AG04450 (cell line): ENCODE results near the gene HNRNPA3. TPM values are rescaled to one million over a fixed set of nuclear protein-coding genes. Genes with fewer than 3 reads are reported as not detected.
A peak's percentile ranks its signal among the peaks of the same experiment; 100 is the strongest.

Experiments
- CTCF ChIA-PET: fragments of 300-600, 350-600 bp; formaldehyde crosslinking; extraction: SDS; loops from one replicate; lab custom pipeline; 2022; ENCODE audit warnings: antibody characterized with exemption, inconsistent platforms; lab: Charles Lee
- POLR2A ChIA-PET: fragments of 350-600 bp; formaldehyde crosslinking; extraction: SDS; loops from one replicate; lab custom pipeline; 2021; ENCODE audit warnings: antibody characterized with exemption, inconsistent platforms; lab: Yijun Ruan, JAX
- DNase-seq: peaks from one replicate; pipeline ENCODE4 v3.0.0-alpha.2; 2011; ENCODE audit warnings: low read depth, low spot score
- H3K27ac ChIP-seq: one replicate; pipeline ENCODE4 v1.5.1; 2012; ENCODE audit warnings: low read depth, low read length, control low read depth
- H3K27me3 ChIP-seq: one replicate; pipeline ENCODE4 v1.6.0; 2012; ENCODE audit warnings: low read length; ENCODE audit not compliant: control insufficient read depth, insufficient read depth
- H3K4me3 ChIP-seq: 2 replicates; pipeline ENCODE4 v1.5.1; 2011; ENCODE audit warnings: mild to moderate bottlenecking, low read depth, low read length, control low read depth
- H3K9me3 ChIP-seq: 2 replicates; pipeline ENCODE4 v1.5.1; 2012; ENCODE audit warnings: low read length; ENCODE audit not compliant: control insufficient read depth, insufficient read depth
- polyA minus RNA-seq: library from RNA; depleted of rRNA, polyadenylated mRNA; stranded (reverse); fragments of >200 nt; gene quantifications from 2 replicates; pipeline ENCODE4 v1.2.3, GENCODE V29; 2011; rRNA and poly(A)+ RNA removed
- polyA plus RNA-seq: library from polyadenylated mRNA; depleted of rRNA; stranded (reverse); fragments of >200 nt; gene quantifications from 2 replicates; pipeline ENCODE4 v1.2.3, GENCODE V29; 2011; rRNA removed
- TF ChIP-seq, protein P1 (sequence below): IDR thresholded peaks from 2 replicates; pipeline ENCODE4 v1.5.1; 2011; ENCODE audit warnings: low read depth, low read length, control low read depth, inconsistent platforms

HNRNPA3 gene
- polyA plus RNA-seq (143 and 177 TPM in 2 replicates), polyA minus RNA-seq (30.4 and 57.9 TPM in 2 replicates)

DNA sequence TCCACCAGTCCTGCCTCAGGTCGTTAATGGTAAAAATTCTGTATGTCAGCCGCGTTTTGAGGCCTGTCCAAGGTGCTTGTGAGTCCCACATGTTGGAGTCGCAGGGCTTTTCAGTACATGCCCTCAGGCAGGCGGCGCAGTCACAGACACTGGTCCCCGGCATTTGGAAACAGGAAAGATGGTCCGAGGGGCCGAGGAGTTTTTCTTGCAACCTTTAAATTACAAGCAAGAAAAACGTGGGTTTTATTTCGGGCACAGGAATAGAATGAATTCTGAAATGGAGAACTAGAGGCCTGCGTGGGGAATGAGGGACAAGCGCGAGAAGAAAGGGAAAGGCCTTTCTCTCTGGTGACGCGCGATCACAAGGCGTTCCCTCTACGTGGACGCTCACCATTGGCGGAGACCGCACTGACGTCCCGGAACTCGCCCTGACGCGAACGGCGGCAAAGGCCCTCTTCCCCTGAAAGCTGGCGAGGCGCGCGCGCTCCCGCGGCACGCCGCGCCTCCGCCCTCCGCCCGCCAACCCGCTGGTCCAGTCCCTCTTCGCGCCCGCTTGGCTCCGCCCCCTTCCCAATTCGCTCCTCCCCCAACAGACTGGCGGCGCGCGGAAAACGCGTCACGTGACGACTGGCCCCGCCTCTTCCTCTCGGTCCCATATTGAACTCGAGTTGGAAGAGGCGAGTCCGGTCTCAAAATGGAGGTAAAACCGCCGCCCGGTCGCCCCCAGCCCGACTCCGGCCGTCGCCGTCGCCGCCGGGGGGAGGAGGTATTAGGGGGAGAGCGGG lies at the start of gene HNRNPA3:
Gene HNRNPA3 (plus strand): TSS at position 689 of the 785 bp plus-strand sequence. CDS start 6 bp downstream, at position 695.
- peak; percentile 97 for DNase-seq
- ChIA-PET POLR2A (interaction anchor here (0.6 to 1.7 kb wide), 9 partner anchors 9 to 53 kb away, joined by 3 to 11 read pairs (median 5); partner anchors contain the start of gene NFE2L2), CTCF (interaction anchor here (0.8 to 1.3 kb wide), 5 partner anchors 28 to 121 kb away, joined by 3 to 7 read pairs (median 3); no protein-coding TSS in a partner anchor)
- H3K9me3 ChIP-seq: no peaks in the 10 kb centered on the region
- peak within 1 kb of the TSS; percentile 80 for H3K4me3 ChIP-seq
- TF ChIP-seq, protein P1, sequence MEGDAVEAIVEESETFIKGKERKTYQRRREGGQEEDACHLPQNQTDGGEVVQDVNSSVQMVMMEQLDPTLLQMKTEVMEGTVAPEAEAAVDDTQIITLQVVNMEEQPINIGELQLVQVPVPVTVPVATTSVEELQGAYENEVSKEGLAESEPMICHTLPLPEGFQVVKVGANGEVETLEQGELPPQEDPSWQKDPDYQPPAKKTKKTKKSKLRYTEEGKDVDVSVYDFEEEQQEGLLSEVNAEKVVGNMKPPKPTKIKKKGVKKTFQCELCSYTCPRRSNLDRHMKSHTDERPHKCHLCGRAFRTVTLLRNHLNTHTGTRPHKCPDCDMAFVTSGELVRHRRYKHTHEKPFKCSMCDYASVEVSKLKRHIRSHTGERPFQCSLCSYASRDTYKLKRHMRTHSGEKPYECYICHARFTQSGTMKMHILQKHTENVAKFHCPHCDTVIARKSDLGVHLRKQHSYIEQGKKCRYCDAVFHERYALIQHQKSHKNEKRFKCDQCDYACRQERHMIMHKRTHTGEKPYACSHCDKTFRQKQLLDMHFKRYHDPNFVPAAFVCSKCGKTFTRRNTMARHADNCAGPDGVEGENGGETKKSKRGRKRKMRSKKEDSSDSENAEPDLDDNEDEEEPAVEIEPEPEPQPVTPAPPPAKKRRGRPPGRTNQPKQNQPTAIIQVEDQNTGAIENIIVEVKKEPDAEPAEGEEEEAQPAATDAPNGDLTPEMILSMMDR: peak; percentile 26
- H3K27ac ChIP-seq: peak within 1 kb of the TSS; percentile 100
- no peaks in the 10 kb centered on the region for H3K27me3 ChIP-seq

DNA sequence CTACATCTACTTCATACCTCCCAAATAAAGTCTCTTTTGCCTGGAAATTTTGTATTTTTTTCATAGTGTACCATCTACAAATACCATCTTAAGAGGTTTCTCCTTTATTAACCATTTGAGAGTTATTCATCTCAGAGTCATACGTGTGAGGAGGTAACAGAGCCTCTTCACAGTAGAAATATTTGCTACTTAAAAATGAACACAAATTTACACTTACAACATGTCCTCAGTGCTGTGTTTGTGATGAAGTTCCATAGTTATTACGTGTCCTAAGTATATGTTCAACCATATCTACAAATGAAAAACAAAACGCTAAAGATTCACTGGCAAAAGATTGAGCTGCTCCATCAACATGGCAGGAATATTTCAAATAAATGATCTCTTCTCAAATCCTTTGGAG lies 48.5 kb upstream of the HNRNPA3 start:
- no peak for DNase-seq
- H3K4me3 ChIP-seq: peak overlapping the region; percentile 23
- no peaks in the 10 kb centered on the region for H3K27me3 ChIP-seq
- no peak overlapping the region for H3K27ac ChIP-seq
- CTCF ChIA-PET: interaction anchor here (0.7 to 7.5 kb wide), 53 partner anchors 8 to 1037 kb away, joined by 3 to 178 read pairs (median 8); partner anchors contain the start of genes AGPS and NFE2L2
- TF ChIP-seq, protein P1: no peak
- POLR2A ChIA-PET: interaction anchor here (0.6 to 2.5 kb wide), 7 partner anchors 48 to 766 kb away, joined by 3 to 25 read pairs (median 4); partner anchors contain the start of genes HNRNPA3 and NFE2L2
- no peaks in the 10 kb centered on the region; the same call in 1 of the 2 replicates for H3K9me3 ChIP-seq

DNA sequence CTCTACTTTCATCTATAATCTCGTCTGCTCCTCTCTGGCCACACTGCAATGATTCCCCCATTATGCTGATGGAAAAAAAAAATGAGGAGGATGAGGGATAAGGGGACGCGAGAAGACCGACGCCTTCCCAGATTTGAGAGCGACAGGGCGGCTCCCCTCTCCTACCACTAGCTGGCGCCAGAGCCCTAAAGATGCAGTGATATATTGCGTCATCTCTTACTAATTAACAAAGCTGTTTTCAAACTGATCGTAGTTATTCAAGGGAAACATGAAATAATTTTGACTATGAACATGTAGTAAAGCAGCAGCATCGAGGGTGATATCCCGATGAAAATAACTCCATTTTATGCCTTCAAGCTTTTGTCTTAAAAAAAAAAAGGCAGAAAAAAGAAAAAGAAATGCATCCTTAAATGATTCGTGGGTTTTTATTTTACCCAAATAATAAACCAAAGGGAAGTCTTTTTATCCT lies 48.0 kb upstream of the HNRNPA3 start:
- ChIA-PET CTCF (interaction anchor here (0.5 to 7.5 kb wide), 81 partner anchors 9 to 1052 kb away, joined by 3 to 178 read pairs (median 5); partner anchors contain the start of genes AGPS, MTX2 and NFE2L2), POLR2A (interaction anchor here (0.5 to 2.5 kb wide), 11 partner anchors 10 to 766 kb away, joined by 3 to 25 read pairs (median 4); partner anchors contain the start of genes HNRNPA3 and NFE2L2)
- no peaks in the 10 kb centered on the region; the same call in 1 of the 2 replicates for H3K9me3 ChIP-seq
- no peak for DNase-seq
- no peaks in the 10 kb centered on the region for H3K27me3 ChIP-seq
- TF ChIP-seq, protein P1: peak; percentile 100
- peak overlapping the region; percentile 42 for H3K4me3 ChIP-seq
- no peak overlapping the region for H3K27ac ChIP-seq

DNA sequence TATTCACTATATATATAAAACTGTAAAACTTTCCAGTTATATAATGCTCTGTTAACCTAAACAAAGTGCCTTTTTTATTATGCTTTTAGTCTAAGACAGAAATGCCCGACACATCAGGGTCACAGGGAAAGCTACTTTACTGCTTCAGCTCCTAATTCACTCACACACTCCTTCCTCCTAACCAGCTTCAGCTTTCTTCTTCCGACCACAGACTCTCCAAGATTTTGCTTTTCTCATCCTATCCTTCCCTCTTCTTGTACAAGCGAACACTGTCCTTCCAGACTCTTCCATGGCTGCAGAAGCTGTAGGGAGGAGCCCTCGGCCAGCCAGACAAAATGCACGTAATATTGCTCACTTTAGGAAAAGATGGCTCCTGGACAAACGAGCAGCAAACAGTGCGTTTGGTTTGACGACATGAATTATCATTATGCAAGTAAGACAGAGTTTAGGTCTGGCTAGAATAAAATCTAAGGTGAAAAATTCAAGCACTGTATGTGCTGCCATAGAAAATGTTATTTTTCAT lies 47.5 kb upstream of the HNRNPA3 start:
- ChIA-PET CTCF (interaction anchor here (0.5 to 7.5 kb wide), 81 partner anchors 9 to 1052 kb away, joined by 3 to 178 read pairs (median 5); partner anchors contain the start of genes AGPS, MTX2 and NFE2L2), POLR2A (interaction anchor here (0.5 to 2.5 kb wide), 10 partner anchors 10 to 251 kb away, joined by 3 to 25 read pairs (median 4); partner anchors contain the start of genes HNRNPA3 and NFE2L2)
- no peaks in the 10 kb centered on the region for H3K27me3 ChIP-seq
- TF ChIP-seq, protein P1: no peak
- peak overlapping the region; percentile 59 for H3K27ac ChIP-seq
- peak overlapping the region; percentile 42 for H3K4me3 ChIP-seq
- DNase-seq: no peak
- H3K9me3 ChIP-seq: no peaks in the 10 kb centered on the region; the same call in 1 of the 2 replicates
